GM19043 (cell line): ENCODE measurements around the gene SHISA7.
"Not testable (repeated sequence)": the region's sequence is repeated elsewhere in the genome, so short reads cannot be mapped to it uniquely, and the experiment has no call there.

Source experiments
- ATAC-seq: cut with Tn5 transposase; IDR thresholded peaks from one replicate; pipeline ENCODE4 v1.9.1; 2021; ENCODE audit warnings: low read depth; ENCODE audit not compliant: unreplicated experiment

Gene SHISA7

DNA sequence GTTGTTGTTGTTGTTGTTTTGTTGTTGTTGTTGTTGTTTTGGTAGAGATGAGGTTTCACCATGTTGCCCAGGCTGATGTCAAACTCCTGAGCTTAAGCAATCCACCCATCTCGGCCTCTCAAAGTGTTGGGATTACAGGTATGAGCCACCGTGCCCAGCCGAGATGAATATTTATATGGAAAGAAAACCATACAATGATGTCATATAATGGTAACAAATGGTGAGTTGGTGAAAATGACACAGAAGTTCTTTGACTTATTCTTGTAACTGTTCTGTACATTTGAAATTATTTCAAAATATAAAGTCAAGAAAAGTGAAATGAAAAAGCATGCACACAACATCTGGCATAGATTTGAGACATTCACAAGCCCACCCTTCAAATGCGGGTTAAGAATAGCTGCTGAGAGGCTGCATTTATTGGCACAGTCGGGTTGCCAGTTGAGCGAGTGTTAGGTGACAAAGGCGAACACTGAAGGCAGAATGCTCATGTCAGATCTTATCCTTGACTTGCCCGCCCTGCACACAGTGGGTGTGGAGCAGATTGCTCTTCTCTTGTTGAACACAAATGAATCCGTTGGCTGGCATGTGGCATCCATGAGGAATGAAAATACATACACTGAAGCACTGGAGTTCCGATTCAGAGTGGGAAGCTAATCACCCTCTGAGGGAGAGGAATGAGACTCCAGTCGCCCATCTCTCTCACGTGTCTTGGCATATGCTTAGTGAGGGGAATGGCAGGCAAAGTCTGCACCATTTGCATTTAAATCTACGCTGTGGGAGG, 19.7 kb downstream of the SHISA7 start:
- no peak for ATAC-seq

DNA sequence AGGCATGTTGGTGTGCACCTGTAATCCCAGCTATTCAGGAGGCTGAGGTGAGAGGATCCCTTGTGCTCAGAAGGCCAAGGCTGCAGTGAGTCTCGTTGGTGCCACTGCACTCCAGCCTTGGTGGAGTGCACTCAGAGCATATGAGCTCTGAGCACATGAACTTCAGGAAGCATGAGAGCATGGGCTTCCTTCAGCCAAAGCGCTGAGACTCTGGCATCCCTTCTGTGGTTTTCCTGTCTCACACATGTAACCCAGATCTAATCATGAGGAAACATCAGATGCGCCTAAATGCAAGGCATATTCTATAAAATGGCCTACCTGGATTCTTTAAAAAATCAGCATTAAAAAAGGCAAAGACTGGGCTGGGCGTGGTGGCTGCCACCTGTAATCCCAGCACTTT, 21.8 kb downstream of the SHISA7 start:
- ATAC-seq: not testable (repeated sequence)

DNA sequence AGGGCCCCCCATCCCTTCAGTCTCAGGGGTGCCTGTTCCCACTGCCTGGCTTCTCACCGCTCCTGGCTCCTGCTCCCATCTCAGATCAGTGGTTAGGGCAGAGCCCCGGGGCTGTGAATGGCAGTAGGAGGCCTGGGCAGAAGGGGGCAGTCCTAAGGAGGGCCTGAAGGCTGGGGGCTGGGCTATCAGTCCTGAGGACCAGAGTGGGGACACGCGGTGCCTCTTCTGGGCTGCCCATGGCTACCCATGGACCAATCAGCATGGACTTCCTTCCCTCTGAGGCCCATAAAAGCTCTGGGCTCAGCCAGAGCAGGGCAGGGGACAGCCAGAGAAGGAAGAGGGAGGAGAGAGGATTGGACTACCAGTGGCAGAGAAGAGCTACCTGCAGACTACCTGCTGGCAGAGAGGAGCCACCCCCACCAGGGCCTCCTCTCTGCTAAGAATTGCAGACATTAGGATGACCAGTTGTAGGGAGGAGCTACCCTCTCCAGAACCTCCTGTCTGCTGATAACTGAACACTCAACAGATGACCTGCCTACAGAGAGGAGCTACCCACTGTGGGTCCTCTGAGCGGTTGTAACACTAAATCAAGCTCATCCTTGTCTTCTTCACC, 23.4 kb downstream of the SHISA7 start:
- ATAC-seq: no peak

DNA sequence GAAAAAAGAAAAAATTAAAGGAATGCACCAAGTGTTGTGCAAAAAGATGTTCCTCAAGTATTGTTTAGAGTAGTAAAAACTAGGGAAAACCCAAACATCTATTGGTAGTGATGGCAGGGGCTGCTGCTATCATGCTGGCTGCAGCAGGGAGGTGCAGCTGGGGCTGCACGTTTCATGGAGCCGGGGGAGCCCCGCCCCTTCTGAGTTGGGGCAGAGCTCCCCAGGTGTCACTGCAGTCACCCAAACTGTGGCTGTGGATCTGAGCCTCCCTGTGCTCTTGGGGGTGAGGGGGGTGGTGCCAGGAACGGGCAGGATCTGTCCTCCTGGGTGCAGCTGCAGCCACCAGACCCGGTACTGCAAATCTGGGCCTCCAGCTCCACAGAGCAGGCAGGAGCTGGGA, 24.0 kb downstream of the SHISA7 start:
- no peak for ATAC-seq

DNA sequence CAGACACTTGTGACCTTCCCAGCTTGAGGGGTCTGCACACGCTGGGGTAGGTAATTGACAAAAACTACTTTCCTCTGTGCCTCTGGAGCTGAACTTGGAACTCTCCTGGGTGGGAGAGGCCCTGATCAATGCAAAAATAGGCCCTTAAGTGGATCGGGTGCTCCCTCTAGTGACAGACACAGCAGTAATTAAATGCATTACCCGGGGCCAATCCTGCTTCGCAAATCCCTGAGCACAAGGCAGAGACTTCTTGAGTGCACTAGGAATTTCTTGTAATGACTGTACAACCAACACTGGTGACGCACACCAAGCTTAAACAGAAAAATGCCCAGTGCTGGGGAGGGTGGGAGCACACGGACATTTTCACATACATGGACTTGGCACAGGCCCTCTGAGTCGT, 24.9 kb downstream of the SHISA7 start:
- ATAC-seq: no peak

DNA sequence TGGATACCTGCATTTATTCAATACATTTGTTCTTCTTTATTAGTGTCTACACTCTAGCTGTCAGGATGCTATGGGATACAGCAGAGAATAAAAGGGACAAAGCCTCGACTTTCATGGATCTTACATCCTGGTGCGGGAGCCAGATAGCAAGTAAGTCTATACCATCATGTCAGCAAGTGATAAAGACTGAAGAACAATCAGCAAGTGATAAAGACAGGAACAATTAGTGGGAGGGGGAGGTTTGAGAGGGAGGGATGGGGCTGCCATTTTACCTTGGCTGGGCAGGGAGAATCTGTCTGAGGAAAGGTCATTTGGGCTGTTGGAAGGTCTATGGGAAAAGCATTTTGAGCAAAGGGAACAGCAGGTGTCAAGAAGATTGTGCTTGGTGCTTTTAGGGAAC, 32.9 kb downstream of the SHISA7 start:
- ATAC-seq: no peak

DNA sequence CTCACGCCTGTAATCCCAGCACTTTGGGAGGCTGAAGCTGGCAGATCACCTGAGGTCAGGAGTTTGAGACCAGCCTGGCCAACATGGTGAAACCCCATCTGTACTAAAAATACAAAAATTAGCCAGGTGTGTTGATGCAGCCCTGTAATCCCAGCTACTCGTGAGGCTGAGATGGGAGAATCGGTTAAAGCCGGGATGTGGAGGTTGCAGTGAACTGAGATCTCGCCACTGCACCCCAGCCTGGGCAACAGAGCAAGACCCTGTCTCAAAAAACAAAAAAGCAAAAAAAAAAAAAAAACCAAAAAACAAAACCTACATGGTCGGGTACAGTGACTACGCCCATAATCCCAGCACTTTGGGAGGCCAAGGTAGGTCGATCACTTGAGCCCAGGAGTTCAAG, 33.9 kb downstream of the SHISA7 start:
- not testable (repeated sequence) for ATAC-seq

DNA sequence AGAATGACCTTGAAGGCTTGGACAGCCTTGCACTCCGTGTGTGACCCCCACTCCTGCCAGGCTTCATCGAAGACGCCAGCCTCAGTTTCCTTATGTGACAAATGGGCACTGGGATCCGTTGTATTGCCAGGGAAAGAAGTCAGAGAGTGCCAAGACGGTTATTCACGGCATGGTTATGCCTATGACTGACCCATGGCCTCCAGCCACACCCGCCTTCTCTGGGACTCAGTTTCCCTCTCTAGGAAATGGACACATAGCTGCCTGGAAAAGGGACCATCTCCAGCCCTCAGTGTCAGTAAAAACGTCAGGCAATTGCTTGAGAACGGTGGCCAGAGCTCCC, 34.6 kb downstream of the SHISA7 start:
- no peak for ATAC-seq

DNA sequence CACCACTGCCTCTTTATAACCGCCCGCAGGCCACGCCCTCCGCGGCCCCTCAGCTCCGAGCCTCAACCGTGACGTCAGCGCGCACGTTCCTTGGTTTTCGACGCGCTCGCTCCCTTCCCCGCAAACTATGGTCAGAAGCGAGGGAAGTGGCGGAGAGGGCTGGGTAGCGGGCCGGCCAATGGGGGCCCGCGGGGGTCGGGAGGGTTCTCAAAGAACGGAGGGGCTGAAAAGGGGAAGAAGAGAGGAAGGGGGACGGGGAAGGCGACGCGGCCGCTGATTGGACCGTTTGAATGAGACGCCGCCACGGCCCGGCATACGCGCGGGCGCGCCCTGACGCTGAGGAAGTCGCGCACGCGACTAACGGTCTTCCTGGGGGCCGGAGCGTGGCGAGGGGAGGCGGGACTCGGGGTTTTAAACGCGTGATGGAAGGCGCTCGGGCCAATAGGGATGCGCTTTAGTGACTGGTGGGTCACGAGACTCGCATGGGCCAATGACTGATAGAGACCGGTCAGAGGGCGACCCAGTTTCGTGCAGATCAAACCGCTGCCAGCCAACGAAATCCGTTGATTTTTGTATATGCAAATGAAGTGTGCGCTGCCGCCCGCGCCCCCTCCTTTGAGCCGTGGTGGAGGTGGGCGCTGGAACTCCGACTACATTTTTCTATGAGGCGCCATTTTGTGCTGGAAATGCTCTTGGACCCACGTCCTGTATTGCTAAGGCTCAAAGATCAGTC, 35.1 kb downstream of the SHISA7 start:
- peak; percentile 87 for ATAC-seq

DNA sequence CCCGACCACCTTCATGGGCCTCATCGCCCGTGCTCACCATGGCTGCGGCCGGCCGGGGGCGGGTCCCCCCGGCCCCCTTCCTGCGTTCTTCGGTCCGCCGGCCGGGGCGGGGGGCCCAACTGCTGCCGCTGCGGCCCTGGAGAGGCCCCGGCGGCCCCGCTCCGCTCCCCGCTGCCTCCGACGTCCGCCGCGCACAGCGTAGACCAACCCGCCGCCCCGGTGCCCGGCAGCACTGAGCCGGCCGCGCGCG, 35.6 kb downstream of the SHISA7 start, which contains the start of gene UBE2S:
TSS of gene UBE2S (minus strand) at position 239 of the 250 bp plus-strand sequence. CDS start at position 40, 199 bp downstream.
- ATAC-seq: peak; percentile 3

DNA sequence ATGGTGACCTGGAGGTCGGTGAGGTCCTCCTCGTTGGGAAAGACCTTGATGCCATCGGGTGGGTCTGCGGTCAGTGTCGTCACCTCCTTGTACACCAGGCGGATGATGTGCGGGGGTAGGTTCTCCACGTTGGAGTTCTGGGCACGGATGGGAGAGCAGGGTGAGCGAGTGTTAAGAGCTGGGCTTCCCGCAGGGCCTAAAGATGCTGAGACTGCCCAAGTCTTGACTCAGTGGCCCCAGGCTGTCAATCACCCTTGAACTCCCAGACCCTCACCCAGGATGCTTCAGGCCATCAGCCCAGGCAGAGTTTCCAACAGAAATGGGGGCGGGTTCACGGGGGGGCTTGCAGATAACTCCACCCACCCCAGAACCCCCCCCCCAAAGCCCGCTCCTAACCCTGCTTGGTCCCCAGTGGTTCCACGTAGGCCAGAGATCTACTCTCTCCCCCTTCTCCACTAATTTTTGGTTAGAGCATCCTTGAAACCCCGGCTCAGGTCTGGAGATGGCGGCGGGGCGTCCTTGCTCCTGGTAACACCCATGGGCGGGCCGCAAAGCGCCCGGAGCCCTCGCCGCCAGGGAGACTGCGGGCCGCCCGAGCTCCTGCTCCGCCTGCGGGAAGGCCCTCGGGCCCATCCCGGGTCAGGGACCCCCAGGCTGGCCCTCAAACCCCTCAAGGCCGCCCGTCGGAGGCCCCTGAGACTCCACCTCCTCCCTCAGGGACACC, 36.1 kb downstream of the SHISA7 start:
- peak; percentile 12 for ATAC-seq

DNA sequence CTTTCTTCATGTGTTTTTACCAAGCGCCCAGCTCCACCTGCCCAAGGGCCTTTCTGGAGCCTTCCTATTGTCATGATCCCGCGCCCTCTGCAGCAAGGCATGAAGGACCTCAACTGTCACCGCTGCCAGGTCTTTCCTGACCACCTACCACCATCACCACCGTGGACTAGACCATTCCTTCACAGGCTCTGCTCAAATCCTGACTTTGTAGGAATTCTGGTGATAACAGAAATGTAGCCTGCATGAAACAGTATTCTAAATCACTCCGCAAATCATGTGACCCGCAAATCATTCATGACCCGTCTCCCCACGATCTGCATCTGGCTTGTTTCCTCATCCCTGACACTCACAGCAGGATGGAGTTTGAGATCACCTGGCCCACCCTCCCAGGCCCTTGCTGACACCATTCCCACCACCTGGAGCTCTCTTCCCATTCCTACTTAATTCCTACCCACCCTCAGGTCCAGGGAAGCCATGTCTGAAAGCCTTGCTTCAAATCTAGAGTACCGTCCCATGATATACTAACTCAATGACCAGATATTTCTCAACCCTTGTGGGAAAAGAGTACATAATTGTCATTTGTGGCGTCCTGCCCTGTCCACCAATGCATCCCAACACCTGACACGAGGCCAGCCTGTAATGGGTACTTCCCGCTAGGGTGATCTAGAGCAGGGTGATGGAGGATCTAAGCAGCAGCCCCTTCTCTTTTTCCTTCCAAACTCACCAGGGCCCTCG, 36.8 kb downstream of the SHISA7 start:
- ATAC-seq: no peak

DNA sequence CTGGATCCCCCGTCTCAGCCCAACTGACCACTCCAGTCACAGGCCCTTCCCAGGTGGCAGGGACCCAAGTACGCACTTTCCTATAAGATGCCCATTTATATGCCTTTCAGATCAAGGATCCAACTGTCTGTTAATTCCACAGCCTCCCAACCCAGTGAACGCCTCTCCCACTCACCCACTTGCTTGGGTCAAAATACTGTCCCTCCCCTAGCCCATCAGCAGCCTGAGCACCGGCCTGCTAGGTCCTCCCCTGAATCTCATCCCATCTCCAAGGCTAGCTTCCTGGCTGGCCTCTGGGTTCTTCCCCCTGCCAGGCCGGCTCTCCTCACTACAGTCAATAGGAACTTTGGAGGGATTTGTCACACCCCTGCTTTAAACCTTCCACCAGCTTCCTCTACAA, 37.5 kb downstream of the SHISA7 start:
- no peak for ATAC-seq

DNA sequence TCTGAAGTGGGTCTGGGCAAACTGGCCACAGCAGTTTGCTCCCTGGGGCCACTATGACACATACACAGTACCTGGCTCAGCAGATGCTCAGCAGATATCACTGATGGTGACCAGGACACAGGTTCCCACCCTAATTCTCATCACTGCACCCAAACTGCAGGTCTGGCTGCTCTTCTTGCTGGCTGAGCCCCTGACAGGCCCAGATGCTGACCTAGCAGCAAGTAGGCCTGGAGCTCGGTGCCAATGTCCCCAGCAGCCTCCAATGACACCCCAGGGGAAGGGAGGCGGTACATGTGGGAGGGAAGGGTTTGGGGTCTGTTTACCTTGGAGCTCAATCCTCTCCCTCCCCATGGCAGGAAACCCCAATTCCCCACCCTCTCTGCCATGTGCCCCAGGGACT, 40.6 kb downstream of the SHISA7 start:
- ATAC-seq: no peak

DNA sequence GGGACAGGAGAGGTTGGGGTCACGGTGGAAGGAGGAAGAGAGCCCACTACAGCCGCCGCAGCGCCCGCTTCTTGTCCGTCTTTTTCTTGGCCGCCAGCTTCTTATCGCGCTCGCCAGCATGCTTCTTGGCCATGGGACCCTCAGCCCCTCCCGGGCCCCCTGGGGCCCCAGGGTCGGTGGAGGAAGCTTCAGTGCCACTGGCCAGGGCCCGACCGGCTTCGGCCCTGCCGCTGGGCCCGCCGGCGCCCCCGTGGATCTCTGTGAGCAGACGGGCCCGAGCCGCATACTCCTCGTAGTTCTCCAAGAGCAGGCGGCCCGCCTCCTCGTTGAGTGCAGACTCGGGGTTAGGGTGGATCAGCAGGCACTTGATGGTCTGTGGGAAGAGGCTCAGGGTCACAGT, 41.7 kb downstream of the SHISA7 start:
- not testable (repeated sequence) for ATAC-seq

DNA sequence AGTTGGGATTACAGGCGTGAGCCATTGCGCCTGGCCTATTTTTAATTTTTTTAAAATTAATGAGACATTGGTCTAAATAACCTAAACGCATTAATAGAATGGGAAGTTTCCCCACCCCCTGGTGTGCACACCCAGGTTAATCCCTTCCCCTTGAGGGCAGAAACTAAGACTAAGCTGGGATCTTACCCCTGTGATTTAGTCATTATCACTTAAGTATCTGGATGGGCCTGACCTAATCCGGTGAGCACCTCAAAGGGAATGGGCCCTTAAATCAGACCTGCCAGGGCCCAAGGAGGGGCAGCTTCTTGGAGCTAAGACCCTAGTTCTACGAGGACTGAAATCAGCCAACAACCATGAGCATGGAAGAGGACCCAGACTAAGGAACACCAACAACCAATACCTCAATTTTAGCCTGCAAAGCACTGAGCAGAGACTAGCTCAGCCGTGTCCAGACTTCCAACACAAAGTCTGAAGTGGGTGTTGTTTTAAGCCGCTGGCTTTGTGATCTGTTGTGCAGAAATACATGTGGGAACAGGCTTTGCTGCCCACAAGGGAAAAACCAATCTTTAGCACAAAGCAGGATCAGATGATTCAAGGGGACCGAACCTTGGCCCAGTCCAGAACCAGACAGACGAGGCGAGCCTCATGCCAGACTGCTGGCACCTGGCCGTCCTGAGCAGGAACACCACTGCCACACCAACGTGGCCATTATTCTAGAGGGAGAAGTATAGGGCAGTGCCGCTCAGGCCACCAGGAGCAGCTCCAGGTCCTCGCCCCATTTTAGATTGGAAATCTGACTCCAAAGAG, 42.6 kb downstream of the SHISA7 start:
- ATAC-seq: no peak

DNA sequence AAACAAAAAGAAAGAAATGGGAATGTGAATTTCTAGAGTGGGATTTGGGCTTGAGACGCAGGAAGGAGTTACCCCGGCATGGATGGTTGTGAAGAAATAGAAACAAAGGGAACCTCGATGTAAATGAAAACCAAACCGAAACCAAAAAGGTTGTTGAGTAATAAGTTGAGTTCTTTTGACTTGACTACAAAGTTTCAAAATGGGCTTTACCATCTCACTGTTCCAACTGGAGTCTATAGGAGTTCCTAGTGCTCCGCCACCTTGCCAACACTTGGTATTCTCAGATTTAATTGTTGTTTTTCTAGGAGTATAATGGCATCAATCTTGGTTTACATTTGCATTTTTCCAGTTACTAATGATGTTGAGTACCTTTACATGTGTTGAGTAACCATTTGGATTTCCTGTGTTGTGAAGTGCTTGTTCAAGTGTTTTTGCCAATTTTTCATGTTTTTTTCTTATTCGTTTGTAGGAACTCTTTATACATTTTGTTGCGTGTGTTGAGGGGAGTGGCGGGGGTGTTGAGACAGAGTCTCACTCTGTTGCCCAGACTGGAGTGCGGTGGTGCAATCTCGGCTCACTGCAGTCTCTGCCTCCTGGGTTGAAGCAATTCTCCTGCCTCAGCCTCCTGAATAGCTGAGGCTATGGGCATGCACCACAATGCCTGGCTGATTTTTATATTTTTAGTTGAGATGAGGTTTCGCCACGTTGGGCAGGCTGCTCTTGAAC, 44.7 kb downstream of the SHISA7 start:
- ATAC-seq: no peak

DNA sequence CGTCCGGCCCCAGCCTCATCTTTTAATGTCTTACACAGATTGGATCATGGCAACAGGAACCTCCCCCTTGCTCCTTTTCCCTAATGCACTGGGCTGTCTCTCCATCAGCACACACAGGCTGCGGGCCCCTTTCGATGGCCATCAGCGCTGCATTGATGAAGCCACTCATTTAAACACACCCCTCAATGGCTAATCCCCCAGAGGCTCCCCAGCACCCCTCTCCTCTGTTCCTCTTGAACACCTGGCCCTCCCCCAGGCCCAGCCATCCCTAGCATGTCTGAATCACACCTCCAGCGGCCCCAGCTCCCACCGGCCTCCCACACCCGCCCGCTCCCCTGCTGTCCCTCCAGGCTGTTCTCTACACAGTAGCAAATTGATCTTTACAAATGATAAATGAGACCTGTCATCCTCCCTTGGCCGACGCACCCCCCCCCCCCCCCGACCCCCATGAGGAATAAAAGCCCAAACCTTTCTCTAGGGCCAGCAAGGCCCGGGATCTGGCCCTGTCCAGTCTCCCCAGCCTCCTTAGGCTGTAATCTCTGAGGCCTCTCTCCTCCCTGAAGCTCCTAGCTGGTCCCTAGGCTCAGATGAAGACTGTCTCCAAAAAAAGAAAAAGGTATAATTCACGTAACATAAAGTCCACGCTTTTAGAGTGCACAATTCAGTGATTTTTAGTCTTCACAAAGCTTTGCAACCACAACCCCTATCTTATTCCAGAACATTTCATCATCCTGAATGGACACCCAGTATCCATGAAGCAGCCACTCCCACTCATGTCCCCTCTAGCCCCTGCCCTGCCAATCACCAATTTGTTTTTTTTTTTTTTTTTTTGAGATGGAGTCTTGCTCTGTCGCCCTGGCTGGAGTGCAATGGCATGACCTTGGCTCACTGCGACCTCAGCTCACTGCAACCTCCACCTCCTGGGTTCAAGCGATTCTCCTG, 50.0 kb downstream of the SHISA7 start:
- no peak for ATAC-seq
